ENCODE measurements around the gene KIAA0513. TPM values are rescaled to one million over a fixed set of nuclear protein-coding genes. Genes with fewer than 3 reads are reported as not detected.

The KIAA0513 gene
- total and polyA plus RNA-seq, 2 of the 13 experiments (the other 11 are each of a cell fraction or from before 2014, with no cell fraction given) = 1.8 TPM

DNA sequence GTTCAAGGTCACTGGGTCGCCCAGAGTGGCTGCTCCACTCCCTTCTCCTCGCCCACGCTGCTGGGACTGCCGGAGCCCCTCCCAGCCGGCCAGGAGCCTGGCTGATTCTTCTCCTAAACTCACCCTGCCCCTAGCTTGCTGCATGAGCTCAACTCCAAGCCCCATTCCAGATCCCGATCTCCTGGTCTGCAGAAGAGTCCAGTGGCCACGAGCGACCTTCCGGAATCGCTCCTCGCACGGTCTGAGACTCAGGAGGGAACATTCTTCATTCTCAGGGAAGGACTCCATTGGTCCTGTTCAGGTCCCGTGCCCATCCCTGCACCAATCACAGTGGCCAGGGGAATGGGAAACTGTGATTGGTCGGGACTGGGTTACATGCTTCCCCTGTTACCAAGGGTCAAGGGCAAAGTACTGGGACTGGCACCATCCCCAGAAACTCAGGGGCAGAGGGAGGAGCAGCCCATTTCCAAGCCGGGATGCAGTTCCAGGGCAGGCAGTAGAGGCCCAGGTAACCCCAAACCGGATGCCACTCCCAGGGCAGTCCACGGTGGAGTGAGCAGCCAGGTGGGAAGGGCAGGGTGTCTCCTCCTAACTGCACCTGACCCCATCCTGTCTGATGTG, 109.2 kb downstream of the KIAA0513 start (continued):
- TF ChIP-seq, protein P1, sequence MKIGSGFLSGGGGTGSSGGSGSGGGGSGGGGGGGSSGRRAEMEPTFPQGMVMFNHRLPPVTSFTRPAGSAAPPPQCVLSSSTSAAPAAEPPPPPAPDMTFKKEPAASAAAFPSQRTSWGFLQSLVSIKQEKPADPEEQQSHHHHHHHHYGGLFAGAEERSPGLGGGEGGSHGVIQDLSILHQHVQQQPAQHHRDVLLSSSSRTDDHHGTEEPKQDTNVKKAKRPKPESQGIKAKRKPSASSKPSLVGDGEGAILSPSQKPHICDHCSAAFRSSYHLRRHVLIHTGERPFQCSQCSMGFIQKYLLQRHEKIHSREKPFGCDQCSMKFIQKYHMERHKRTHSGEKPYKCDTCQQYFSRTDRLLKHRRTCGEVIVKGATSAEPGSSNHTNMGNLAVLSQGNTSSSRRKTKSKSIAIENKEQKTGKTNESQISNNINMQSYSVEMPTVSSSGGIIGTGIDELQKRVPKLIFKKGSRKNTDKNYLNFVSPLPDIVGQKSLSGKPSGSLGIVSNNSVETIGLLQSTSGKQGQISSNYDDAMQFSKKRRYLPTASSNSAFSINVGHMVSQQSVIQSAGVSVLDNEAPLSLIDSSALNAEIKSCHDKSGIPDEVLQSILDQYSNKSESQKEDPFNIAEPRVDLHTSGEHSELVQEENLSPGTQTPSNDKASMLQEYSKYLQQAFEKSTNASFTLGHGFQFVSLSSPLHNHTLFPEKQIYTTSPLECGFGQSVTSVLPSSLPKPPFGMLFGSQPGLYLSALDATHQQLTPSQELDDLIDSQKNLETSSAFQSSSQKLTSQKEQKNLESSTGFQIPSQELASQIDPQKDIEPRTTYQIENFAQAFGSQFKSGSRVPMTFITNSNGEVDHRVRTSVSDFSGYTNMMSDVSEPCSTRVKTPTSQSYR (CRISPR knock-in tag; IDR thresholded peaks at IDR 0.05; ENCODE audit: borderline replicate concordance) = no peak
- no peak for TF ChIP-seq ZFP41 (CRISPR knock-in tag; IDR thresholded peaks at IDR 0.05; ENCODE audit: borderline replicate concordance)
- TF ChIP-seq, protein P2, sequence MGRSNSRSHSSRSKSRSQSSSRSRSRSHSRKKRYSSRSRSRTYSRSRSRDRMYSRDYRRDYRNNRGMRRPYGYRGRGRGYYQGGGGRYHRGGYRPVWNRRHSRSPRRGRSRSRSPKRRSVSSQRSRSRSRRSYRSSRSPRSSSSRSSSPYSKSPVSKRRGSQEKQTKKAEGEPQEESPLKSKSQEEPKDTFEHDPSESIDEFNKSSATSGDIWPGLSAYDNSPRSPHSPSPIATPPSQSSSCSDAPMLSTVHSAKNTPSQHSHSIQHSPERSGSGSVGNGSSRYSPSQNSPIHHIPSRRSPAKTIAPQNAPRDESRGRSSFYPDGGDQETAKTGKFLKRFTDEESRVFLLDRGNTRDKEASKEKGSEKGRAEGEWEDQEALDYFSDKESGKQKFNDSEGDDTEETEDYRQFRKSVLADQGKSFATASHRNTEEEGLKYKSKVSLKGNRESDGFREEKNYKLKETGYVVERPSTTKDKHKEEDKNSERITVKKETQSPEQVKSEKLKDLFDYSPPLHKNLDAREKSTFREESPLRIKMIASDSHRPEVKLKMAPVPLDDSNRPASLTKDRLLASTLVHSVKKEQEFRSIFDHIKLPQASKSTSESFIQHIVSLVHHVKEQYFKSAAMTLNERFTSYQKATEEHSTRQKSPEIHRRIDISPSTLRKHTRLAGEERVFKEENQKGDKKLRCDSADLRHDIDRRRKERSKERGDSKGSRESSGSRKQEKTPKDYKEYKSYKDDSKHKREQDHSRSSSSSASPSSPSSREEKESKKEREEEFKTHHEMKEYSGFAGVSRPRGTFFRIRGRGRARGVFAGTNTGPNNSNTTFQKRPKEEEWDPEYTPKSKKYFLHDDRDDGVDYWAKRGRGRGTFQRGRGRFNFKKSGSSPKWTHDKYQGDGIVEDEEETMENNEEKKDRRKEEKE (IDR thresholded peaks at IDR 0.05) = no peak
- TF ChIP-seq, protein P3, sequence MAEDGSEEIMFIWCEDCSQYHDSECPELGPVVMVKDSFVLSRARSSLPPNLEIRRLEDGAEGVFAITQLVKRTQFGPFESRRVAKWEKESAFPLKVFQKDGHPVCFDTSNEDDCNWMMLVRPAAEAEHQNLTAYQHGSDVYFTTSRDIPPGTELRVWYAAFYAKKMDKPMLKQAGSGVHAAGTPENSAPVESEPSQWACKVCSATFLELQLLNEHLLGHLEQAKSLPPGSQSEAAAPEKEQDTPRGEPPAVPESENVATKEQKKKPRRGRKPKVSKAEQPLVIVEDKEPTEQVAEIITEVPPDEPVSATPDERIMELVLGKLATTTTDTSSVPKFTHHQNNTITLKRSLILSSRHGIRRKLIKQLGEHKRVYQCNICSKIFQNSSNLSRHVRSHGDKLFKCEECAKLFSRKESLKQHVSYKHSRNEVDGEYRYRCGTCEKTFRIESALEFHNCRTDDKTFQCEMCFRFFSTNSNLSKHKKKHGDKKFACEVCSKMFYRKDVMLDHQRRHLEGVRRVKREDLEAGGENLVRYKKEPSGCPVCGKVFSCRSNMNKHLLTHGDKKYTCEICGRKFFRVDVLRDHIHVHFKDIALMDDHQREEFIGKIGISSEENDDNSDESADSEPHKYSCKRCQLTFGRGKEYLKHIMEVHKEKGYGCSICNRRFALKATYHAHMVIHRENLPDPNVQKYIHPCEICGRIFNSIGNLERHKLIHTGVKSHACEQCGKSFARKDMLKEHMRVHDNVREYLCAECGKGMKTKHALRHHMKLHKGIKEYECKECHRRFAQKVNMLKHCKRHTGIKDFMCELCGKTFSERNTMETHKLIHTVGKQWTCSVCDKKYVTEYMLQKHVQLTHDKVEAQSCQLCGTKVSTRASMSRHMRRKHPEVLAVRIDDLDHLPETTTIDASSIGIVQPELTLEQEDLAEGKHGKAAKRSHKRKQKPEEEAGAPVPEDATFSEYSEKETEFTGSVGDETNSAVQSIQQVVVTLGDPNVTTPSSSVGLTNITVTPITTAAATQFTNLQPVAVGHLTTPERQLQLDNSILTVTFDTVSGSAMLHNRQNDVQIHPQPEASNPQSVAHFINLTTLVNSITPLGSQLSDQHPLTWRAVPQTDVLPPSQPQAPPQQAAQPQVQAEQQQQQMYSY (CRISPR knock-in tag; IDR thresholded peaks at IDR 0.05) = peak; percentile 87
- TF ChIP-seq NR2C2 (CRISPR knock-in tag; IDR thresholded peaks at IDR 0.05; ENCODE audit: borderline replicate concordance) = peak; percentile 93
- peak in 1 of 2 experiments; percentile 73; a peak in 3 of 4 replicates for TF ChIP-seq NR2F1 (CRISPR knock-in tag; IDR thresholded peaks at IDR 0.05)
- no peak for TF ChIP-seq JARID2 (CRISPR knock-in tag; IDR thresholded peaks at IDR 0.05; ENCODE audit: insufficient replicate concordance)
- no peak for TF ChIP-seq ZNF850 (CRISPR knock-in tag; conservative IDR thresholded peaks at IDR 0.05)
- TF ChIP-seq PAX8 (CRISPR knock-in tag; IDR thresholded peaks at IDR 0.05; ENCODE audit: borderline replicate concordance) = 0 out of 2 replicates have a peak, but pooled peaks have one; percentile 25
- 0 out of 2 replicates have a peak, but pooled peaks have one; percentile 10 for TF ChIP-seq ONECUT2 (CRISPR knock-in tag; IDR thresholded peaks at IDR 0.05)
- TF ChIP-seq SP4 (CRISPR knock-in tag; IDR thresholded peaks at IDR 0.05) = peak; percentile 71; the same call in 1 of the 2 replicates
- TF ChIP-seq MTF1 (CRISPR knock-in tag; IDR thresholded peaks at IDR 0.05) = no peak; the same call in 1 of the 2 replicates
- peak; percentile 95 for TF ChIP-seq SNAPC2 (CRISPR knock-in tag; IDR thresholded peaks at IDR 0.05)
- no peak; the same call in 1 of the 2 replicates for TF ChIP-seq NR2F2 (IDR thresholded peaks at IDR 0.05; ENCODE audit: borderline replicate concordance, low read depth)
- TF ChIP-seq ADNP (CRISPR knock-in tag; IDR thresholded peaks at IDR 0.05) = no peak
- TF ChIP-seq, protein P4, sequence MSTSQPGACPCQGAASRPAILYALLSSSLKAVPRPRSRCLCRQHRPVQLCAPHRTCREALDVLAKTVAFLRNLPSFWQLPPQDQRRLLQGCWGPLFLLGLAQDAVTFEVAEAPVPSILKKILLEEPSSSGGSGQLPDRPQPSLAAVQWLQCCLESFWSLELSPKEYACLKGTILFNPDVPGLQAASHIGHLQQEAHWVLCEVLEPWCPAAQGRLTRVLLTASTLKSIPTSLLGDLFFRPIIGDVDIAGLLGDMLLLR (CRISPR knock-in tag; IDR thresholded peaks at IDR 0.05) = peak; percentile 1; the same call in 1 of the 2 replicates

Data from HepG2 (cell line).